Retinal pigment epithelial cell (primary cell): ENCODE results near the gene CFAP299.

Experiments
- DNase-seq: peaks from one replicate; pipeline ENCODE4 v3.0.0-alpha.2; 2010; ENCODE audit warnings: low read depth
- H3K4me3 ChIP-seq: 2 replicates; pipeline ENCODE4 v1.5.1; 2011; ENCODE audit warnings: mild to moderate bottlenecking, low read length, control low read depth, moderate library complexity
- TF ChIP-seq, protein P1 (sequence below): conservative IDR thresholded peaks from 2 replicates; pipeline ENCODE4 v1.5.1; 2011; ENCODE audit warnings: low read depth, low read length, control low read depth, inconsistent platforms

The CFAP299 gene

DNA sequence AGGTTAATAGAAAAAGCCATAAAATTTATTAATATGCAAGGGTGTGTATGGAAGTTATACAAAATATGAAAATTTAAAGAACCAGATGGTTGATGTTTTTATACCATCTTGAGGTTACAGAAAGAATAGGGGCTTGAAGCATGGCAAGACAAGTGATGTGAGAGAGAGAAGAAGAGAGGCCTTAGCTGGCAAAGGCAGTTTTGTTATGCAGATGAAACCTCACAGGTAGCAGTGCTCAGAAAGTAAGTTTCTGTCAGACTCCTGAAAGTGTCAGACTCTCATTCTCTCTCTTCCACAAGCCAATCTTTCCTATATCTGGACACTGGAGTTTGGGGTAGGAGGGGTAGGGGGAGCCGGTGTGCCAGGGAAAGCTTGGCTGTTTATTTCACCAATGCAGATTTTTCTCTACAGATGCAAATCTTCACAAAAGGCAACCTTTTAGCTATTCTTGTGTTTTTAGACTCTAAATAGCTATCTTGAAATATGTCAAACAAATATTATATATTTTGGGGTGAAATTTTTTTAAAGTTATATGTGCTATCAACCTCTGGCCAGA, 124.5 kb downstream of the CFAP299 start:
- no peak for DNase-seq
- TF ChIP-seq, protein P1, sequence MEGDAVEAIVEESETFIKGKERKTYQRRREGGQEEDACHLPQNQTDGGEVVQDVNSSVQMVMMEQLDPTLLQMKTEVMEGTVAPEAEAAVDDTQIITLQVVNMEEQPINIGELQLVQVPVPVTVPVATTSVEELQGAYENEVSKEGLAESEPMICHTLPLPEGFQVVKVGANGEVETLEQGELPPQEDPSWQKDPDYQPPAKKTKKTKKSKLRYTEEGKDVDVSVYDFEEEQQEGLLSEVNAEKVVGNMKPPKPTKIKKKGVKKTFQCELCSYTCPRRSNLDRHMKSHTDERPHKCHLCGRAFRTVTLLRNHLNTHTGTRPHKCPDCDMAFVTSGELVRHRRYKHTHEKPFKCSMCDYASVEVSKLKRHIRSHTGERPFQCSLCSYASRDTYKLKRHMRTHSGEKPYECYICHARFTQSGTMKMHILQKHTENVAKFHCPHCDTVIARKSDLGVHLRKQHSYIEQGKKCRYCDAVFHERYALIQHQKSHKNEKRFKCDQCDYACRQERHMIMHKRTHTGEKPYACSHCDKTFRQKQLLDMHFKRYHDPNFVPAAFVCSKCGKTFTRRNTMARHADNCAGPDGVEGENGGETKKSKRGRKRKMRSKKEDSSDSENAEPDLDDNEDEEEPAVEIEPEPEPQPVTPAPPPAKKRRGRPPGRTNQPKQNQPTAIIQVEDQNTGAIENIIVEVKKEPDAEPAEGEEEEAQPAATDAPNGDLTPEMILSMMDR = no peak
- no peak overlapping the region for H3K4me3 ChIP-seq

DNA sequence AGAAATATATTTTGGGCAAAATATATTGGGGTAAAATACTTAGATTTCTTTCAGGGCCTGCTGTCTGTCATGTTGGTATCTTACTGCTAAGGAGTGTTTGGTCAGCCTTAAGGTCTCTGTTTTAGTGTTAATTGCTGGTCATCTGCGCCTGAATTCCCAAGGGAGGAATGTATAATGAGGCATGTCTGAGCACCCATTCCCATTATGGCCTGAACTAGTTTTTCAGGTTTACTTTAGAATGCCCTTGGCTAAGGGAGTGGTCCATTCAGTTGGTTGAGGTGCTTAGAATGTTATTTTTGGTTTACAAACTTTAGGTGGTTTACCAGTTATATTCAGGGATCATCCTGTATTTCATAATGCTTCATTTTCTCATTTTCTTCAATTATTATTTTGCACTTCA, 125.9 kb downstream of the CFAP299 start:
- no peak for DNase-seq
- H3K4me3 ChIP-seq = no peak overlapping the region
- TF ChIP-seq, protein P1 = no peak

DNA sequence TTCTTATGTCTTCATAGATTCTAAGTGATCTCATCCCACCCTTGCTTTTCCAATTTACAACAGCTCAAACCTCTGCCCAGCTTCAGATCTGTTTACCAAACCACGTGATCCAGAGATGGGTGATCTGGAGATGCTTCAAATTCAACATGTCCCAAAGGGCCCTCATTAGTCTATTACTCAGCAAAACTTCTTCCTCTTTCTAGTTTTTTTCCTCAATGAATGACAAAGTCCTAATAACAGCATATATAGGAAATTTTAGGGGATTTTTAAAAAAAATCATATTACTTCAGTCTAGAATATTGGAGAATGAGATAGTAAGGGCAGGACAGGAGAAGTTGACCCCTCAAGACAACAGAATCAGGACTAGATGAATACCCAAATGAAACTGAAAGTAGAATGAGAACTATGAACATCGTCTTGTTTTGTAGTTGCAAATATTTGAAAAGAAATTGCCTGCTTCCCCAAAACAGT, 127.1 kb downstream of the CFAP299 start:
- H3K4me3 ChIP-seq = no peak overlapping the region
- DNase-seq = no peak
- TF ChIP-seq, protein P1 = no peak

DNA sequence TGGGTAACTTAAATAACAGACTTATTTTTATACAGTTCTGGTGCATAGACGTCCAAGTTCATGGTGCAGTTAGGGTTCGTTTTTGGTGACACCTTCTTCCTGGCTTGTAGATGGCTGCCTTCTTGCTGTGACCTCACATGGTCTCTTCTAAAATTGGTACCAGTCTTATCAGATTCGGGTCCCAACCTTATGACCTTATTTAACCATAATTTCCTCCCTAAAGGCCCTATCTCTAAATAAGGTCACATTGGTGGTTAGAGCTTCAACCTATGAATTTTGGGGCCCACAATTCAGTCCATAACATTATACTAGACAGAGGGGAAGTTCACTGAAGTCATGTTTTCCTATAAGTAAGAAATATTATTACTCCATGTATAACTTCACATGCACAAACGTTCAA, 128.0 kb downstream of the CFAP299 start:
- H3K4me3 ChIP-seq = no peak overlapping the region
- no peak for DNase-seq
- TF ChIP-seq, protein P1 = no peak

DNA sequence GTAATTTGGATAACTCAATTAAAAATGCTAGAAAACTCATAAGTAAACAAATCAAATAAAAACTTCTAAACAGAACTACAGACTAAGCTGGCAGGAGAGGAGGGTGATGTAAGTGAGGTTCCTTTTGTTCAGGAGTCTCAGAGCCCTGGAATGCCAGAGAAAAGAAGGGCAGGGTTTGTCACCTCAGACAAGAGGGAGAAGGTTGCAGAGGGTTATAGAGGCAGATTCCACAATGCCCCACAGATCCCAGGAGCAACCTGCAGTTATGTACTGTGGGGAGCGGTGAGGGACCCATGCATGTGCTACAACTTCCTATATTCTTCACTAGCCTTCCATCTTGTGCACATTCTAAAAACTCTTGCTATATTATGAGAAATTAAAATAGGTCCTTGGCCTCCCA, 129.7 kb downstream of the CFAP299 start:
- H3K4me3 ChIP-seq = no peak overlapping the region
- DNase-seq = no peak
- TF ChIP-seq, protein P1 = no peak

DNA sequence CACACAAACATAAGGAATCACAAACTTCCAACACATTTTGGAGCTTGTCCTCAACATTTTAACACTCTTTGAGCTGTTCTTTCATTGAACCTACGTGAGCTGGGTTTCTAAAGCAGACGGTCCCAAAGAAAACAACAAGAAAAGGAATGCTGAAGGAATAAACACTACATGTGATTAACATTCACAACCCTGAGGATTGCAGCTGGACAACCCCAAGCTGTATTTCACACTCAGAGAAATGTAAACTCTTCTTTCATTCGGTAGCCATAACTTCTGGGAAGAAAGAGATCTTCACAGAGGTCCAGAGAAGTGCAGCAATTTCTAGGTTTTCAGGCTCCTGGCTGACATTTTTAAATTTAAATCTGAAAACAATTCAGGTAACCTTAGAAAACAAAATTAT, 130.2 kb downstream of the CFAP299 start:
- no peak overlapping the region for H3K4me3 ChIP-seq
- DNase-seq = no peak
- TF ChIP-seq, protein P1 = no peak

GRCh38 chr4:80466618-80467017, 131.1 kb downstream of the CFAP299 start:
- no peak for DNase-seq
- no peak overlapping the region for H3K4me3 ChIP-seq
- TF ChIP-seq, protein P1 = no peak
